GOT3 (cell line): ENCODE results near the gene CCDC63.

Experiments used
- DNase-seq: peaks from one replicate; lab custom pipeline; 2025; ENCODE audit warnings: mixed read lengths; lab: John Stamatoyannopoulos, UW

The CCDC63 gene

GRCh38 chr12:110846615-110847566, at the start of gene CCDC63:
CCDC63 (plus strand) TSS chr12:110846987; CDS start chr12:110852955, 5,968 bp downstream.
- DNase-seq, result no peak

GRCh38 chr12:110798461-110798860, 48.3 kb upstream of the CCDC63 start:
- DNase-seq, result no peak

GRCh38 chr12:110802489-110802888, 44.3 kb upstream of the CCDC63 start:
- no peak for DNase-seq

GRCh38 chr12:110804406-110804805, 42.4 kb upstream of the CCDC63 start:
- no peak for DNase-seq

- no peak for DNase-seq
Observed at GRCh38 chr12:110807640-110808039, 39.1 kb upstream of the CCDC63 start.

- no peak for DNase-seq
Observed at GRCh38 chr12:110809149-110809548, 37.6 kb upstream of the CCDC63 start.

GRCh38 chr12:110811972-110812371, 34.8 kb upstream of the CCDC63 start:
- no peak for DNase-seq

GRCh38 chr12:110813285-110813684, 33.5 kb upstream of the CCDC63 start:
- no peak for DNase-seq

- no peak for DNase-seq
Observed at GRCh38 chr12:110813756-110814155, 33.0 kb upstream of the CCDC63 start.

- DNase-seq, result no peak
Observed at GRCh38 chr12:110816248-110816647, 30.5 kb upstream of the CCDC63 start.

- no peak for DNase-seq
Observed at GRCh38 chr12:110816779-110817178, 30.0 kb upstream of the CCDC63 start.

- no peak for DNase-seq
Observed at GRCh38 chr12:110818511-110818910, 28.3 kb upstream of the CCDC63 start.

GRCh38 chr12:110819150-110819549, 27.6 kb upstream of the CCDC63 start:
- DNase-seq, result no peak

GRCh38 chr12:110819646-110820045, 27.1 kb upstream of the CCDC63 start:
- no peak for DNase-seq

GRCh38 chr12:110821917-110822316, 24.9 kb upstream of the CCDC63 start:
- no peak for DNase-seq

- DNase-seq, result no peak
Observed at GRCh38 chr12:110822821-110823415, 23.9 kb upstream of the CCDC63 start.

GRCh38 chr12:110824342-110824741, 22.4 kb upstream of the CCDC63 start:
- DNase-seq, result no peak

- no peak for DNase-seq
Observed at GRCh38 chr12:110825530-110825929, 21.3 kb upstream of the CCDC63 start.

- peak; percentile 28 for DNase-seq
Observed at GRCh38 chr12:110826592-110827200, 20.1 kb upstream of the CCDC63 start.

GRCh38 chr12:110829308-110829707, 17.5 kb upstream of the CCDC63 start:
- DNase-seq, result no peak

- DNase-seq, result no peak
Observed at GRCh38 chr12:110836291-110836690, 10.5 kb upstream of the CCDC63 start.

- no peak for DNase-seq
Observed at GRCh38 chr12:110841007-110841406, 5.8 kb upstream of the CCDC63 start.

- DNase-seq, result no peak
Observed at GRCh38 chr12:110844131-110844530, 2.7 kb upstream of the CCDC63 start.
